ENCODE data around the gene LRRFIP1. TPM values are rescaled to one million over a fixed set of nuclear protein-coding genes. Genes with fewer than 3 reads are reported as not detected.
A peak's percentile ranks its signal among the peaks of the same experiment; 100 is the strongest.

Gene LRRFIP1
- total RNA-seq, 1 donor from 2014 or later, result 91.5 TPM

DNA sequence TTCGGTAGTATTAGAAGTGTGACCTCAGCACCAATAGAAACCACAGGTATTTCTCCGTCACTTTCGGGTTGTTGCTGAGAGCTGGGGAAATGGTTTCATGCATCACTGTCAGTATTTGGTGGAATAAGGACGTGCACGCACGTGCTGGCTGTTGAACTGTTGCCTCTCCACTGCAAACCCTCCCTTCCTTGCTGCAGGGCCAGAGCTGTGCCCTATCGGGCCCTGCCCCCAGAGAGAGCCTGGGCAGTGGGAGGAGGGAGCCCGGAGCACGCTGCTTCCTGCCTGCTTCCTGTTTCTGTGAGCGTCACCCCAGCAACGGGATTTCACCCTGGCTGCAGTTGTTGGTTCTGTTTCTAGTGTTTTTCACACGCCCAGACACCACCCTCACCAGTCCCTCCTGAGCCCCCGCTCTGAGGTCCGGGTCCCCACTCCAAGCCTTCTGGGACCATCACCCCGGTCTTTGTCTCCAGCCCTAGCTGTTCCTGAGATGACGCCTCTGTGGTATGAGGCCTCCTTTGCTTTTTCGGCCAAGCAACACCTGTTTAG, 47.4 kb downstream of the LRRFIP1 start:
- DNase-seq (ENCODE audit: low spot score), result peak; percentile 91
- TF ChIP-seq, protein P1, sequence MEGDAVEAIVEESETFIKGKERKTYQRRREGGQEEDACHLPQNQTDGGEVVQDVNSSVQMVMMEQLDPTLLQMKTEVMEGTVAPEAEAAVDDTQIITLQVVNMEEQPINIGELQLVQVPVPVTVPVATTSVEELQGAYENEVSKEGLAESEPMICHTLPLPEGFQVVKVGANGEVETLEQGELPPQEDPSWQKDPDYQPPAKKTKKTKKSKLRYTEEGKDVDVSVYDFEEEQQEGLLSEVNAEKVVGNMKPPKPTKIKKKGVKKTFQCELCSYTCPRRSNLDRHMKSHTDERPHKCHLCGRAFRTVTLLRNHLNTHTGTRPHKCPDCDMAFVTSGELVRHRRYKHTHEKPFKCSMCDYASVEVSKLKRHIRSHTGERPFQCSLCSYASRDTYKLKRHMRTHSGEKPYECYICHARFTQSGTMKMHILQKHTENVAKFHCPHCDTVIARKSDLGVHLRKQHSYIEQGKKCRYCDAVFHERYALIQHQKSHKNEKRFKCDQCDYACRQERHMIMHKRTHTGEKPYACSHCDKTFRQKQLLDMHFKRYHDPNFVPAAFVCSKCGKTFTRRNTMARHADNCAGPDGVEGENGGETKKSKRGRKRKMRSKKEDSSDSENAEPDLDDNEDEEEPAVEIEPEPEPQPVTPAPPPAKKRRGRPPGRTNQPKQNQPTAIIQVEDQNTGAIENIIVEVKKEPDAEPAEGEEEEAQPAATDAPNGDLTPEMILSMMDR (IDR thresholded peaks at IDR 0.05), result no peak
- H3K9me3 Mint-ChIP-seq (ENCODE audit: low read depth), result no peaks in the 10 kb centered on the region
- H3K4me1 Mint-ChIP-seq (ENCODE audit: low read depth), result peaks cover 61% of the 10 kb centered on the region
- peaks cover 2% of the 10 kb centered on the region for H3K36me3 Mint-ChIP-seq (ENCODE audit: low read depth)
- H3K27me3 Mint-ChIP-seq (ENCODE audit: low read depth), result no peaks in the 10 kb centered on the region
- H3K4me3 Mint-ChIP-seq (ENCODE audit: unreplicated experiment), result peak overlapping the region; percentile 56
- H3K27ac Mint-ChIP-seq (ENCODE audit: unreplicated experiment), result peak overlapping the region; percentile 97

DNA sequence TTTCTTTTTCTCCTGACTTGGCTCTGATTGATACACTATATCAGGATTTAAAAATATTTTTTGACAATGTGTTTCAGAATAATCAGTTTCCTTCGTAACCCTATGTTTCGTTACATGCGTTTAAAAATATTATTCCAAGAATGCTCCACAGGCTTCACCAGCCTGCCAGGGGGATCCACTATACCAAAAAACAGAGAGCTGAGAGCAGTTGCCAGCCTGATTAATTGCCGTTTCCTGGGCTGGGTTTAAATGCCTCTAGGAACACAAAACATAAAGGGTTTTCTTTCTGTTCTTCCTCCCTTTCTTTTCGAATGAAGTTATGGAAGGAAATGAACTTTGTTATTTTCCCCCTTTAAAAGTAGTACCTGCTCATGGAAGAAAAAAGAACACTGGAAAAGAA, 47.9 kb downstream of the LRRFIP1 start:
- Mint-ChIP-seq H3K36me3 (ENCODE audit: low read depth) (no peaks in the 10 kb centered on the region), H3K9me3 (ENCODE audit: low read depth) (no peaks in the 10 kb centered on the region), H3K4me3 (ENCODE audit: unreplicated experiment) (peak overlapping the region; percentile 56), H3K27me3 (ENCODE audit: low read depth) (no peaks in the 10 kb centered on the region), H3K4me1 (ENCODE audit: low read depth) (peaks cover 56% of the 10 kb centered on the region), H3K27ac (ENCODE audit: unreplicated experiment) (peak overlapping the region; percentile 97)
- no peak for DNase-seq (ENCODE audit: low spot score)
- TF ChIP-seq, protein P1 (IDR thresholded peaks at IDR 0.05), result no peak

DNA sequence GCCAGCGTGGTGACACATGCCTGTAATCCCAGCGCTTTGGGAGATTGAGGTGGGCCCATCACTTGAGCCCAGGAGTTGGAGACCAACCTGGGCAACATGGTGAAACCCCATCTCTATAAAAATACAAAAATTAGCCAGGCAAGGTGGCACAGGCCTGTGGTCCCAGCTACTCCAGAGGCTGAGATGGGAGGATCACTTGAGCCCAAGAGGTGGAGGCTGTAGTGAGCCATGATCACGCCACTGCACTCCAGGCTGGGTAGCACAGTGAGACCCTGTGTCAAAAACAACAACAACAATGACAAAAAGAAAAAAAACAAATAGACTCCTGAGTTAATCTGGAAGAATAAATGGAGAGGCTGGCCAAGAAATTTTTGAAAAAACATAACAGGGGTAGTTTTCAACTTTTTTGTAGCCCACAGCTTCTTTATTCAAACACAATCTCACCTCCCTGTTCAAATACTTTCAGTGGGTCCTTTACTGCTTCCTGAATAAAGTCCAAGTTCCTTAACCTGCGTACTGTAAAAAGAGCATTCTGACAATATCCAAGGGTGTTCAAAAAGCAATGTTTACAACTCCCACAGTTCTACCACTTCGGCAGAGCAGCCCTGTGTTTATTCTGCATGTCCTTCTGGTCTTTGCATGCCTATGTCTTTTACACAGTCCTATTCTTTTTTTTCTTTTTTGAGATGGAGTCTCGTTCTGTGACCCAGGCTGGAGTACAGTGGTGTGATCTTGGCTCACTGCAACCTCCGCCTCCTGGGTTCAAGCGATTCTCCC, 53.5 kb downstream of the LRRFIP1 start:
- Mint-ChIP-seq H3K4me1 (ENCODE audit: low read depth) (peaks cover 18% of the 10 kb centered on the region), H3K27ac (ENCODE audit: unreplicated experiment) (no peak overlapping the region), H3K9me3 (ENCODE audit: low read depth) (no peaks in the 10 kb centered on the region), H3K36me3 (ENCODE audit: low read depth) (peaks cover 2% of the 10 kb centered on the region), H3K4me3 (ENCODE audit: unreplicated experiment) (no peak overlapping the region), H3K27me3 (ENCODE audit: low read depth) (no peaks in the 10 kb centered on the region)
- DNase-seq (ENCODE audit: low spot score), result no peak
- TF ChIP-seq, protein P1 (IDR thresholded peaks at IDR 0.05), result no peak

DNA sequence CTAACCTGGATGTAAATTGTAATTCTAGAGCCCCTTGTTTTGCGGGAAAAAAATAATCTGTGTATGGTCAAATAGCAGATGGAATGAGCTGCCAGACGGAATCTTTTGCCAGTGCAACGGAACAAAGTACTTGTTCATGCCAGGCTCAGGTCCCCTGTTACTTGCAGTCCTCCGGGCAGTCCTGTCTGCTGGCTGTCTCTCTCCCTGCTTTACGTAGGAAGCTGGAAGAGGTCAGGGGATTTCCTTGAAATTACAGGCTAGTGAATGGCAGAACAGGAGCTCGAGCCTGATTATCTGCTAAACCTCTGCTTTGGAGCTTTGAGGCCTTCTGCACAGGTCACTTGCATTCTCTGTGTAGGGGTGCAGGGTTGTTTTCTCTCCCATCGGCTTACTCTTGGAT, 54.8 kb downstream of the LRRFIP1 start:
- no peaks in the 10 kb centered on the region for H3K9me3 Mint-ChIP-seq (ENCODE audit: low read depth)
- TF ChIP-seq, protein P1 (IDR thresholded peaks at IDR 0.05), result no peak
- peaks cover 23% of the 10 kb centered on the region for H3K4me1 Mint-ChIP-seq (ENCODE audit: low read depth)
- H3K4me3 Mint-ChIP-seq (ENCODE audit: unreplicated experiment), result no peak overlapping the region
- H3K27ac Mint-ChIP-seq (ENCODE audit: unreplicated experiment), result no peak overlapping the region
- DNase-seq (ENCODE audit: low spot score), result no peak
- H3K36me3 Mint-ChIP-seq (ENCODE audit: low read depth), result peaks cover 2% of the 10 kb centered on the region
- H3K27me3 Mint-ChIP-seq (ENCODE audit: low read depth), result no peaks in the 10 kb centered on the region

DNA sequence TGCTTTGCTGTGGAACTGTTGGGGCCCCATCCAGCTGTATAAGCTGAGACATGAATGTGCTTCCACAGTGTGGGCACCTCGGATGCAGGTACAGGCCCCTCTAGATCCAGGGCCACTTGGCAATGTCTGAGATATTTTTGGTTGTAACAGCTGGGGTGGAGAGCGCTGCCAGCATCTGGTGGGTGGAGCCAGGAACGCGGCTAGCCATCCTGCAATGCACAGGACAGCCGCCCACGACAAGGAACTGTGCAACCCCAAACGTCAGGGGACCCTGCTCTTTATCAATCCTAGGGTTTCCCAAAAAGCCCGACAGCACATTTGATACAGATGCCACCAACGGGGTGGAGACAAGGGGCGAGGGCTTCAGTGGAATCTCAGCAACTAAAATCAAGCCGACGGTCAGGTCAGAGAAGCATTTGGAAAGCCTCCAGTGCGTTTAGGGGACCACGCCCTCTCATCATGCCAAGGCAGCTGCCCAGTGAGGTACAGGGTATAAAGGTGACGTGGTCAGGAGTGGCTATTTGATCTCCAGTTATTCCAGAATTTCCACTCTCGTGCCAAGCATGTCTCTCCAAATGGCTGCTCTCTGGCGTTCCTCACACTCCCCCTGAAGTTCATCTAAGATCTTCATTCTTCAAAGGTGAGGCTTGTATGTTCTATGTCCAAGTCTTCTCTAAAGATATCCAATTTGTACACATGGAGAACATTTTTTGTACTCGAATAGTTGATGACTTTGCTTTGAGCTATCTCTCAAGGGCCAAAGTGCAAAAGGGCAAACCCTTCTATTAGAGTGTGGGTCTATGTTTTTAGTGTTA, 55.7 kb downstream of the LRRFIP1 start:
- Mint-ChIP-seq H3K27me3 (ENCODE audit: low read depth) (no peaks in the 10 kb centered on the region), H3K27ac (ENCODE audit: unreplicated experiment) (no peak overlapping the region), H3K4me1 (ENCODE audit: low read depth) (peaks cover 25% of the 10 kb centered on the region), H3K36me3 (ENCODE audit: low read depth) (peaks cover 2% of the 10 kb centered on the region), H3K4me3 (ENCODE audit: unreplicated experiment) (no peak overlapping the region), H3K9me3 (ENCODE audit: low read depth) (no peaks in the 10 kb centered on the region)
- TF ChIP-seq, protein P1 (IDR thresholded peaks at IDR 0.05), result no peak
- no peak for DNase-seq (ENCODE audit: low spot score)
